ENCODE measurements around the gene FAM81A.

DNA sequence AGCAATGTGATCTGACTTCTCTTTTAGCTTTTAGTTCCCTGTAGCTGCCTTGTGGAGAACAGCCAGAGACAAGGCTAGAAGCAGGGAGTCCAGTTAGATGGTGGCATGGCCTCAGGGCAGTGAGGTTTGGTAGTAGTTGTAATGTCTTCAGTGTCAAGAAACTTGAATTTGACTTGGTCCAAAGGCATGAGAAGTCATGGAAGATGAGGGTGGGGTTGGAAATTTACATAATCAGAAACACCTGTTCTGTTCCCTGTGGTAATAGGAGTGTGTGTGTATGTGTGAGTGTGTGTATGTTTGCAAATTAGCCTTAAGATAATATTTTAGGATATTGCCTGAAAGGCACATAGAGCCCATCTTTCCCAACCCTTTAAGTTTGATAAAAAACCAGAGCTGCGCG, 118.4 kb downstream of the FAM81A start:
- TF ChIP-seq CTCF (conservative IDR thresholded peaks at IDR 0.05 in 1 of 2, IDR thresholded peaks at IDR 0.05 in 1 of 2; ENCODE audit: low read depth in 1 of 2, low read length in 2 of 2): no peak
- TF ChIP-seq EZH2 (IDR thresholded peaks at IDR 0.05; ENCODE audit: low read length, missing control alignments): no peak
